Subcutaneous adipose tissue (tissue), 4 donors: ENCODE measurements around the gene SHMT2. TPM values are rescaled to one million over a fixed set of nuclear protein-coding genes. Genes with fewer than 3 reads are reported as not detected.

Source experiments
- CTCF ChIP-seq: fragments of 450-650 bp; IDR thresholded peaks from one replicate; pipeline ENCODE4 v1.5.1; 2016; ENCODE audit warnings: low read depth, mild to moderate bottlenecking, control low read depth, antibody characterized with exemption, moderate library complexity
- total RNA-seq, 4 donors: library from RNA; depleted of rRNA; stranded (reverse); fragments of >200 nt; gene quantifications; one replicate each; pipeline ENCODE4 v1.1.0, GENCODE V29; 2016

The SHMT2 gene
- total RNA-seq, 4 donors from 2014 or later, result 19.1 to 41.6 (median 32.7) TPM

- TF ChIP-seq CTCF, result no peak
Measured at GRCh38 chr12:57192920-57193319, 36.6 kb upstream of the SHMT2 start.

GRCh38 chr12:57193706-57194245 is 35.7 kb upstream of the SHMT2 start:
- TF ChIP-seq CTCF, result no peak

- TF ChIP-seq CTCF, result no peak
Measured at GRCh38 chr12:57194253-57194652, 35.3 kb upstream of the SHMT2 start.

DNA sequence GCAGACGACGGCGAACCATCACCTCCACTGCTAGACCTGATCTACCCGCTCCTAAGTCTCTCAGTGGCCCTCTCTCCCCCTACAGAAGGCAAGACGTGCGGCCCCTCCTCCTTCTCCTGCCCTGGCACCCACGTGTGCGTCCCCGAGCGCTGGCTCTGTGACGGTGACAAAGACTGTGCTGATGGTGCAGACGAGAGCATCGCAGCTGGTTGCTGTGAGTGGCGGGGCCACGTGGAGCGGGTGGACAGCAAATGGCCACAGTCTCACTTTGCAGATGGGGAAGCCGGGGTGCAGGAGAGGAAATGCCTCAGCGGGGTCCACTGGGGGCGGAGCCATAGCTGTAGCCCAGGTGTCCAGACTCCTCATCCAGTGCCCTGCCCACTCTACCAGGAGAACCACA is 34.3 kb upstream of the SHMT2 start:
- TF ChIP-seq CTCF, result no peak

DNA sequence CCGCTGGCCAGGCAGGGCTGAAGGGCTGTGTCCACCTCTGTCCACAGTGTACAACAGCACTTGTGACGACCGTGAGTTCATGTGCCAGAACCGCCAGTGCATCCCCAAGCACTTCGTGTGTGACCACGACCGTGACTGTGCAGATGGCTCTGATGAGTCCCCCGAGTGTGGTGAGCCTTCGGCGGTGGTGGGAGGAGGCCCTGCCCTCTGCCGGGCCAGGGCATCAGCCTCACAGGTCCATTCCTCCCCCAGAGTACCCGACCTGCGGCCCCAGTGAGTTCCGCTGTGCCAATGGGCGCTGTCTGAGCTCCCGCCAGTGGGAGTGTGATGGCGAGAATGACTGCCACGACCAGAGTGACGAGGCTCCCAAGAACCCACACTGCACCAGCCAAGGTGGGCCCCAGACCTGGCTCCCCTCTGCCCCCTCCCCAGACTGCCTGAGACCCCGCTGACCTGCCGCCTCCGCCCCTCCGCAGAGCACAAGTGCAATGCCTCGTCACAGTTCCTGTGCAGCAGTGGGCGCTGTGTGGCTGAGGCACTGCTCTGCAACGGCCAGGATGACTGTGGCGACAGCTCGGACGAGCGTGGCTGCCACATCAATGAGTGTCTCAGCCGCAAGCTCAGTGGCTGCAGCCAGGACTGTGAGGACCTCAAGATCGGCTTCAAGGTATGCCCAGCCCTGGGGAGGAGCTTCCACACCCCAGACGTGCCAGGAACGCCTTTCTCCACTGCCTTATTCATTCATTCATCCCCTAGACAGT is 33.7 kb upstream of the SHMT2 start:
- TF ChIP-seq CTCF, result no peak

- no peak for TF ChIP-seq CTCF
Measured at GRCh38 chr12:57196439-57196838, 33.1 kb upstream of the SHMT2 start.

- TF ChIP-seq CTCF, result no peak
Measured at GRCh38 chr12:57196956-57197355, 32.6 kb upstream of the SHMT2 start.
